LNCaP clone FGC (cell line): ENCODE measurements around the gene NRXN3.

Experiments
- DNase-seq: peaks from one replicate; pipeline ENCODE4 v3.0.0-alpha.2; 2011; ENCODE audit warnings: low read depth
- H3K4me3 ChIP-seq: 2 replicates; pipeline ENCODE4 v1.5.1; 2011; ENCODE audit warnings: mild to moderate bottlenecking, low read depth, low read length, control low read depth
- CTCF ChIP-seq: IDR thresholded peaks from 2 replicates; pipeline ENCODE4 v1.5.1; 2012; ENCODE audit warnings: mild to moderate bottlenecking; ENCODE audit not compliant: control insufficient read depth, insufficient read depth; ENCODE audit errors: extremely low read depth

Gene NRXN3

GRCh38 chr14:78356391-78356790 is 186.2 kb downstream of the NRXN3 start:
- DNase-seq, result no peak
- no peak for TF ChIP-seq CTCF
- H3K4me3 ChIP-seq, result no peak overlapping the region

GRCh38 chr14:78358591-78358990 is 188.4 kb downstream of the NRXN3 start:
- DNase-seq, result no peak
- TF ChIP-seq CTCF, result no peak
- H3K4me3 ChIP-seq, result no peak overlapping the region

- no peak for DNase-seq
- H3K4me3 ChIP-seq, result no peak overlapping the region
- TF ChIP-seq CTCF, result no peak
These were observed 189.4 kb downstream of the NRXN3 start for GRCh38 chr14:78359581-78359980.

GRCh38 chr14:78363008-78363407 is 192.8 kb downstream of the NRXN3 start:
- TF ChIP-seq CTCF, result no peak
- no peak for DNase-seq
- no peak overlapping the region for H3K4me3 ChIP-seq

GRCh38 chr14:78367355-78367754 is 197.2 kb downstream of the NRXN3 start:
- no peak for DNase-seq
- no peak for TF ChIP-seq CTCF
- H3K4me3 ChIP-seq, result no peak overlapping the region

GRCh38 chr14:78383060-78383459 is 212.9 kb downstream of the NRXN3 start:
- no peak for DNase-seq
- H3K4me3 ChIP-seq, result no peak overlapping the region
- no peak for TF ChIP-seq CTCF

- no peak for TF ChIP-seq CTCF
- DNase-seq, result no peak
- no peak overlapping the region for H3K4me3 ChIP-seq
These were observed 228.0 kb downstream of the NRXN3 start for GRCh38 chr14:78398216-78398615.
